Tibial nerve (tissue), 4 donors: ENCODE measurements around the gene CDHR5. TPM values are rescaled to one million over a fixed set of nuclear protein-coding genes. Genes with fewer than 3 reads are reported as not detected.

ENCODE experiments used
- DNase-seq, 2 donors: peaks; one replicate each; pipeline ENCODE4 v3.0.0-alpha.2; 2019; ENCODE audit warnings: low spot score in 2 of 2
- H3K27ac ChIP-seq, 4 donors: fragments of 200-600 bp; sonication (generic) in 3 of 4; one replicate each; pipeline ENCODE4 v1.5.1; 2017 to 2019; ENCODE audit warnings: mild to moderate bottlenecking in 1 of 4
- H3K27me3 ChIP-seq, 2 donors: fragments of 200-600 bp; sonication (generic) in 1 of 2; one replicate each; pipeline versions ENCODE4 v1.5.1 to v1.6.0; 2017 to 2019
- H3K36me3 ChIP-seq, 3 donors: fragments of 200-600 bp; sonication (generic); one replicate each; pipeline ENCODE4 v1.5.1; 2018 to 2019
- H3K4me1 ChIP-seq, 4 donors: fragments of 200-600 bp; sonication (generic) in 3 of 4; one replicate each; pipeline ENCODE4 v1.5.1; 2017 to 2019
- H3K4me3 ChIP-seq, 4 donors: fragments of 200-600 bp; sonication (generic) in 3 of 4; one replicate each; pipeline ENCODE4 v1.5.1; 2017 to 2019; ENCODE audit warnings: mild to moderate bottlenecking in 1 of 4, moderate library complexity in 1 of 4
- H3K9me3 ChIP-seq, 4 donors: fragments of 200-600 bp; sonication (generic) in 3 of 4; one replicate each; pipeline ENCODE4 v1.5.1; 2017 to 2019
- EP300 ChIP-seq, 2 donors: sonication (generic); formaldehyde crosslinking; IDR thresholded peaks; one replicate each; pipeline ENCODE4 v1.6.1; 2017; ENCODE audit warnings: antibody characterized with exemption in 2 of 2, mild to moderate bottlenecking in 1 of 2
- POLR2A ChIP-seq, 2 donors: fragments of 450-650 bp; IDR thresholded peaks; one replicate each; pipeline ENCODE4 v1.6.1; 2017; ENCODE audit warnings: antibody characterized with exemption in 2 of 2, mild to moderate bottlenecking in 2 of 2, moderate library complexity in 2 of 2
- WGBS, 2 donors: methylation state at CpG; one replicate each; pipeline ENCODE4 v1.1.5; 2018; 5-methylcytosine and 5-hydroxymethylcytosine counted together
- total RNA-seq, 4 donors: library from RNA; depleted of rRNA; stranded (reverse); fragments of >200 nt; gene quantifications; one replicate each; pipeline ENCODE4 v1.1.0, GENCODE V29; 2016
- TF ChIP-seq, protein P1 (sequence below), 5 experiments: fragments of 200-600 bp in 3 of 5; fragments of 450-650 bp in 2 of 5; sonication (generic) in 3 of 5; IDR thresholded peaks; one replicate each; pipeline ENCODE4 v1.5.1; 2016 to 2019; ENCODE audit warnings: antibody characterized with exemption in 5 of 5, mild to moderate bottlenecking in 3 of 5, moderate library complexity in 2 of 5

CDHR5 gene, protein sequence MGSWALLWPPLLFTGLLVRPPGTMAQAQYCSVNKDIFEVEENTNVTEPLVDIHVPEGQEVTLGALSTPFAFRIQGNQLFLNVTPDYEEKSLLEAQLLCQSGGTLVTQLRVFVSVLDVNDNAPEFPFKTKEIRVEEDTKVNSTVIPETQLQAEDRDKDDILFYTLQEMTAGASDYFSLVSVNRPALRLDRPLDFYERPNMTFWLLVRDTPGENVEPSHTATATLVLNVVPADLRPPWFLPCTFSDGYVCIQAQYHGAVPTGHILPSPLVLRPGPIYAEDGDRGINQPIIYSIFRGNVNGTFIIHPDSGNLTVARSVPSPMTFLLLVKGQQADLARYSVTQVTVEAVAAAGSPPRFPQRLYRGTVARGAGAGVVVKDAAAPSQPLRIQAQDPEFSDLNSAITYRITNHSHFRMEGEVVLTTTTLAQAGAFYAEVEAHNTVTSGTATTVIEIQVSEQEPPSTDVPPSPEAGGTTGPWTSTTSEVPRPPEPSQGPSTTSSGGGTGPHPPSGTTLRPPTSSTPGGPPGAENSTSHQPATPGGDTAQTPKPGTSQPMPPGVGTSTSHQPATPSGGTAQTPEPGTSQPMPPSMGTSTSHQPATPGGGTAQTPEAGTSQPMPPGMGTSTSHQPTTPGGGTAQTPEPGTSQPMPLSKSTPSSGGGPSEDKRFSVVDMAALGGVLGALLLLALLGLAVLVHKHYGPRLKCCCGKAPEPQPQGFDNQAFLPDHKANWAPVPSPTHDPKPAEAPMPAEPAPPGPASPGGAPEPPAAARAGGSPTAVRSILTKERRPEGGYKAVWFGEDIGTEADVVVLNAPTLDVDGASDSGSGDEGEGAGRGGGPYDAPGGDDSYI
- total RNA-seq: not detected

DNA sequence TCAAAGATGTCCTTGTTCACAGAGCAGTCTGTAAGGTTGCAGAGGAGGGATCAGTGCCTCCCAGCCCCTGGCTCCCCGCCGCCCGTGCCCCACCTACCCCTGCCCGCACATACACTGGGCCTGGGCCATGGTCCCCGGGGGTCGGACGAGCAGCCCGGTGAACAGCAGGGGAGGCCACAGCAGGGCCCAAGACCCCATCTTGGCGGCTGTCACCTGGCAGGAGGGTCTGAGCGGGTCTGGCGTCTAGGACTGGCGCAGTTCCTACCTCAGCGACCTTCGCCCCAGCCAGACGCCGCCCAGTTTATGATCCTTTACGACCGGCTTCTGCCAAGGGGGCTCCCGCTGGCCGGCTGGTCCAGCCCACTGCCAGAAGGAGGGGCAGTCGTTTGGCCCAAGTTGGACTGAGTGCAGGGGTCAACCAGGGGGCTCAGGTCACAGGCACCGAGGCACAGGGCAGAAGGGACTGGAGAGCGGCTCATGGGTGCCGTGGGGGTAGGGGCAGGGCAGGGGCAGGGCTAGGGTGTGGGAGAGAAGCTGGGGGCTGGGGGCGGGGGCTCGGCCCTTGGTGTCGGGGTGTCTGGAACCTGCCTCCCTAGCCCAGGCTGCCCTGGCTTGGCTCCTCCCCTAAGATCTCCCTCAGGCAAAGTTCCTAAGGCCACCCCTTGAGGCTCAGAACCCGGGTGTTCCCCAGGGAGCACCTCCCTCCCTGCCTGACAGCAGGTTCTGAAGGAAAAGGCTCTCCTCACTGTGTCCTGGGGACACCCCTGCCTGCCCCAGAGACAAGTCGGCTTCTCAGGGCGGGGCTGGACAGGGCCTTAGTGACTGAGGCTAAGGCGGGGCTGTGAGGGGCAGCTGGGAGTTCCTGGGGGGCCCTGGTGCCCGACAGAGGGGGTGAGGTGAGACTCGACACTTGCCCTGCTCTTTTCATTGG lies at the start of gene CDHR5:
CDHR5 (minus strand) TSS at position 251 of the 931 bp plus-strand sequence; CDS start at position 198, 53 bp downstream.
- Histone ChIP-seq H3K4me1 (peaks cover 0 to 27% (median 3%) of the 10 kb centered on the region in 4 donors), H3K4me3 (peak within 1 kb of the TSS in 1 of 4 donors; percentile 22)
- WGBS, 2 donors: 39 to 55% methylated on average over 18 to 24 of the region's 33 CpGs

DNA sequence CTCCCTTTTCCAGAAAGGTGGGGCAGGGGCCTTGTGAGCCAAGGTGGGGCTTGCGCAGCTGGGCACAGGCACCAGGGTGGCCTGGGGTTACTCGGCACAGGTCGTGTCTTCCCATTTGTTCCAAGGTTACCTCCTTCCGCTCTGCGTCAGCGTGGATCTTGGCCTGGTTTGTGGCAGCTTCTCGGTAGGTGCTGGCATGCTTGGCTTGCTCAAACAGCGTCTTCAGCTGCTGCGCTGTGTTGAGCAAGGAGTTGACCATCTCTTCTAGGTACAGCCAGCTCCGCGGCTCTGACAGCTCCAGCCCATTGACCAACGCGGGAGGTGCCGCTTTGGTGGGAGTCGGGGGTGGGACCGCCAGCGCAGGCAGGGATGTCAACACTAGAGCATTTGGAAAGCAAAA lies 49.7 kb upstream of the CDHR5 start:
- DNase-seq: no peak
- Histone ChIP-seq H3K27ac (no peak overlapping the region), H3K9me3 (no peaks in the 10 kb centered on the region), H3K36me3 (peaks cover 0 to 85% (median 12%) of the 10 kb centered on the region in 3 donors), H3K27me3 (no peaks in the 10 kb centered on the region), H3K4me1 (no peaks in the 10 kb centered on the region), H3K4me3 (no peak overlapping the region)
- TF ChIP-seq, protein P1, sequence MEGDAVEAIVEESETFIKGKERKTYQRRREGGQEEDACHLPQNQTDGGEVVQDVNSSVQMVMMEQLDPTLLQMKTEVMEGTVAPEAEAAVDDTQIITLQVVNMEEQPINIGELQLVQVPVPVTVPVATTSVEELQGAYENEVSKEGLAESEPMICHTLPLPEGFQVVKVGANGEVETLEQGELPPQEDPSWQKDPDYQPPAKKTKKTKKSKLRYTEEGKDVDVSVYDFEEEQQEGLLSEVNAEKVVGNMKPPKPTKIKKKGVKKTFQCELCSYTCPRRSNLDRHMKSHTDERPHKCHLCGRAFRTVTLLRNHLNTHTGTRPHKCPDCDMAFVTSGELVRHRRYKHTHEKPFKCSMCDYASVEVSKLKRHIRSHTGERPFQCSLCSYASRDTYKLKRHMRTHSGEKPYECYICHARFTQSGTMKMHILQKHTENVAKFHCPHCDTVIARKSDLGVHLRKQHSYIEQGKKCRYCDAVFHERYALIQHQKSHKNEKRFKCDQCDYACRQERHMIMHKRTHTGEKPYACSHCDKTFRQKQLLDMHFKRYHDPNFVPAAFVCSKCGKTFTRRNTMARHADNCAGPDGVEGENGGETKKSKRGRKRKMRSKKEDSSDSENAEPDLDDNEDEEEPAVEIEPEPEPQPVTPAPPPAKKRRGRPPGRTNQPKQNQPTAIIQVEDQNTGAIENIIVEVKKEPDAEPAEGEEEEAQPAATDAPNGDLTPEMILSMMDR (IDR thresholded peaks at IDR 0.05): no peak
- TF ChIP-seq POLR2A (IDR thresholded peaks at IDR 0.05) (no peak), EP300 (IDR thresholded peaks at IDR 0.05) (no peak)
- 89 to 90% methylated on average over 14 to 17 of the region's 17 CpGs for WGBS, 2 donors

More for the DNA sequence above, at the start of gene CDHR5:
- Histone ChIP-seq H3K36me3 (peaks cover 0 to 42% (median 0%) of the 10 kb centered on the region in 3 donors), H3K27ac (peak within 1 kb of the TSS in 1 of 4 donors; percentile 71), H3K9me3 (no peaks in the 10 kb centered on the region), H3K27me3 (peaks cover 0 to 44% of the 10 kb centered on the region in 2 donors)
- DNase-seq: no peak
- TF ChIP-seq POLR2A (IDR thresholded peaks at IDR 0.05) (no peak), EP300 (IDR thresholded peaks at IDR 0.05) (no peak)
- TF ChIP-seq, protein P1 (IDR thresholded peaks at IDR 0.05): no peak

DNA sequence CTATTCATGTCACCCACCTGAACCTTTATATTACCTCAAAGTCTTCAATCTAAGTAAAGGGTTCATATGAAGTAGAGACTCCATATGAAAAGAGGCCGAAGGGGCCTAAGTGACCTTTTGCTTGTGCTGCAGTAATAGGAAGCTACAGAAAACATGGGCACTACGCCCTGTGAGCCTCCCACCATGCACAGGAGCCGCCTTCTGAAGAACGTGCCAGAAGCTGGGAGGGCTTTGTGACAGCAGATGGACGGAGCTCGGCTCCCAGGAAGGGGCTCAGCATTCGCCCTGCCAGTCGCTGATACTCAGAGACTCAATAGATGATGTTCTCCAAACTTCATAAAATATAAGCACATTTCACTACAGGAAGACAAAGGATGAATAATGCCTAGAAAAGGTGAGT lies 49.1 kb upstream of the CDHR5 start:
- no peaks in the 10 kb centered on the region for H3K27me3 ChIP-seq
- no peak overlapping the region for H3K27ac ChIP-seq
- H3K4me1 ChIP-seq: no peaks in the 10 kb centered on the region
- no peak overlapping the region for H3K4me3 ChIP-seq
- H3K36me3 ChIP-seq: peaks cover 0 to 82% (median 12%) of the 10 kb centered on the region in 3 donors
- WGBS, 2 donors: 90% methylated on average over 8 of the region's 8 CpGs
- DNase-seq: no peak
- H3K9me3 ChIP-seq: no peaks in the 10 kb centered on the region
- TF ChIP-seq, protein P1 (IDR thresholded peaks at IDR 0.05): no peak
- TF ChIP-seq POLR2A (IDR thresholded peaks at IDR 0.05): no peak
- no peak for TF ChIP-seq EP300 (IDR thresholded peaks at IDR 0.05)

DNA sequence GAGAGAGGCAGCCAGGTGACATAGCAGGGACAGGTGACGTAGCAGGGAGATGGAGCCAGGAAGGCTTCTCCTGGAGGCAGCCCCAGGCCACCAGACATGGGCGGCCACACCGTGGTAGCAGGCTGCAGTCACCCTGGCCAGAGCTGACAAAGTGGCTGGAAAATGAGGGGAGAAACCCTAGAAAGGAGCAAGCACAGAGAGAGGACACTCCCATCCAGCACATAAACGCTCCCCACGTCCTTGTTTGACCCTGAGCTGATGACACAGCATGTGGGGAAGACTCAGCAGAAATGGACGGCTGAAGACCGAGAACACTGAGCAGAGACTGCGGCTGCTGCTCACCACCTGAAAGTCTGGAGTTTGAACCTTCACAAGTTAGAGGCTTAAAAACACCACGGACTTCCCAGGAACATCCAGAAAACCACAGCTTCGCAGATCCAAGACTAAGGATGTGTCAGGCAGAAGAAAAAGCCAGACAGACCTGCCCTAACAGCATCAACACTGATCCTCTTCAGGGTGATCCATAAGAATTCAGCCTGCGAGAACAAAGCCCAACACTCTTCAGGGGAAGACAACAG lies 41.0 kb upstream of the CDHR5 start:
- no peaks in the 10 kb centered on the region for H3K27me3 ChIP-seq
- peaks cover 0 to 4% (median 0%) of the 10 kb centered on the region in 4 donors for H3K4me1 ChIP-seq
- TF ChIP-seq POLR2A (IDR thresholded peaks at IDR 0.05): no peak
- no peak for TF ChIP-seq EP300 (IDR thresholded peaks at IDR 0.05)
- TF ChIP-seq, protein P1 (IDR thresholded peaks at IDR 0.05): no peak
- H3K27ac ChIP-seq: no peak overlapping the region
- no peaks in the 10 kb centered on the region for H3K9me3 ChIP-seq
- 73 to 77% methylated on average over 11 of the region's 11 CpGs for WGBS, 2 donors
- peaks cover 0 to 47% (median 0%) of the 10 kb centered on the region in 3 donors for H3K36me3 ChIP-seq
- H3K4me3 ChIP-seq: no peak overlapping the region
- DNase-seq: no peak
